Panc1 (cell line): ENCODE results near the gene SLC25A41.

ENCODE experiments used
- CTCF ChIP-seq: fragments of 450-650 bp; IDR thresholded peaks from 2 replicates; pipeline ENCODE4 v1.5.1; 2017; ENCODE audit warnings: mild to moderate bottlenecking
- POLR2AphosphoS5 ChIP-seq: IDR thresholded peaks from 2 replicates; pipeline ENCODE4 v1.6.1; 2012; ENCODE audit warnings: mild to moderate bottlenecking, low read depth, low read length, moderate library complexity
- REST ChIP-seq, 2 experiments: IDR thresholded peaks; 2 replicates each; pipeline ENCODE4 v1.6.1; 2011 to 2012; ENCODE audit warnings: low read depth in 2 of 2, control low read depth in 1 of 2, low read length in 1 of 2, mild to moderate bottlenecking in 1 of 2, moderate library complexity in 1 of 2; ENCODE audit not compliant: insufficient read depth in 1 of 2
- SIN3A ChIP-seq: IDR thresholded peaks from 2 replicates; pipeline ENCODE4 v1.6.1; 2012; ENCODE audit warnings: low read depth, mild to moderate bottlenecking, low read length, moderate library complexity, borderline replicate concordance; ENCODE audit not compliant: insufficient read depth

GRCh38 chr19:6423499-6424194 is 9.9 kb downstream of the SLC25A41 start:
- TF ChIP-seq CTCF, result no peak
- no peak for TF ChIP-seq REST (IDR thresholded peaks at IDR 0.05; ENCODE audit: insufficient read depth in 1 of 2, low read depth in 2 of 2, low read length in 1 of 2)
- no peak for TF ChIP-seq POLR2AphosphoS5
- no peak for TF ChIP-seq SIN3A
